ENCODE results near the gene ITPR1. TPM values are rescaled to one million over a fixed set of nuclear protein-coding genes. Genes with fewer than 3 reads are reported as not detected.

The ITPR1 gene
- total and polyA plus RNA-seq, 4 experiments from 2014 or later, result 6.1 to 72.8 (median 44.2) TPM

- POLR2A ChIA-PET (ENCODE audit: partially characterized antibody), result no interaction called here
- Histone ChIP-seq H3K9me3 (ENCODE audit: control insufficient read depth in 1 of 2, low read length in 2 of 2) (no peaks in the 10 kb centered on the region), H3K27me3 (ENCODE audit: insufficient read depth, low read length) (no peaks in the 10 kb centered on the region), H3K4me1 (ENCODE audit: insufficient read depth, low read length) (peaks cover 16% of the 10 kb centered on the region), H3K4me3 (ENCODE audit: low read length in 2 of 2) (no peak overlapping the region), H3K36me3 (ENCODE audit: insufficient read depth, low read length) (peaks cover 9% of the 10 kb centered on the region), H3K27ac (ENCODE audit: low read depth, low read length) (no peak overlapping the region)
- Mint-ChIP-seq H3K4me3 (no peak overlapping the region), H3K27me3 (no peaks in the 10 kb centered on the region), H3K27ac (peak overlapping the region in 4 of 7 donors; percentile 9 to 91 (median 36)), H3K9me3 (peaks cover 0 to 9% (median under 1%) of the 10 kb centered on the region in 8 donors), H3K4me1 (peaks cover 14 to 21% (median 19%) of the 10 kb centered on the region in 4 donors), H3K36me3 (peaks cover 66 to 69% of the 10 kb centered on the region in 2 donors)
- intact Hi-C loops (cut with micrococcal nuclease), result no loop called here
- CTCF ChIA-PET (ENCODE audit: partially characterized antibody), result interaction anchor here (1.5 kb wide), 1 partner anchor 105 kb away, joined by 3 read pairs; no protein-coding TSS in a partner anchor
- DNase-seq, result no peak
Observed at GRCh38 chr3:4817128-4817527, 324.0 kb downstream of the ITPR1 start.

- Histone ChIP-seq H3K4me3 (ENCODE audit: low read length in 2 of 2) (no peak overlapping the region), H3K9me3 (ENCODE audit: control insufficient read depth in 1 of 2, low read length in 2 of 2) (no peaks in the 10 kb centered on the region), H3K36me3 (ENCODE audit: insufficient read depth, low read length) (peaks cover 9% of the 10 kb centered on the region), H3K4me1 (ENCODE audit: insufficient read depth, low read length) (peaks cover 27% of the 10 kb centered on the region), H3K27ac (ENCODE audit: low read depth, low read length) (no peak overlapping the region), H3K27me3 (ENCODE audit: insufficient read depth, low read length) (no peaks in the 10 kb centered on the region)
- DNase-seq, result no peak
- Mint-ChIP-seq H3K27me3 (no peaks in the 10 kb centered on the region), H3K4me1 (peaks cover 20 to 32% (median 29%) of the 10 kb centered on the region in 4 donors), H3K27ac (peak overlapping the region in 6 of 7 donors; percentile 32 to 91 (median 50)), H3K36me3 (peaks cover 58 to 62% of the 10 kb centered on the region in 2 donors), H3K4me3 (no peak overlapping the region), H3K9me3 (peaks cover 0 to 9% (median under 1%) of the 10 kb centered on the region in 8 donors)
- ChIA-PET POLR2A (ENCODE audit: partially characterized antibody) (no interaction called here), CTCF (ENCODE audit: partially characterized antibody) (no interaction called here)
- intact Hi-C loops (cut with micrococcal nuclease), result no loop called here
Observed at GRCh38 chr3:4818164-4818563, 325.0 kb downstream of the ITPR1 start.

DNA sequence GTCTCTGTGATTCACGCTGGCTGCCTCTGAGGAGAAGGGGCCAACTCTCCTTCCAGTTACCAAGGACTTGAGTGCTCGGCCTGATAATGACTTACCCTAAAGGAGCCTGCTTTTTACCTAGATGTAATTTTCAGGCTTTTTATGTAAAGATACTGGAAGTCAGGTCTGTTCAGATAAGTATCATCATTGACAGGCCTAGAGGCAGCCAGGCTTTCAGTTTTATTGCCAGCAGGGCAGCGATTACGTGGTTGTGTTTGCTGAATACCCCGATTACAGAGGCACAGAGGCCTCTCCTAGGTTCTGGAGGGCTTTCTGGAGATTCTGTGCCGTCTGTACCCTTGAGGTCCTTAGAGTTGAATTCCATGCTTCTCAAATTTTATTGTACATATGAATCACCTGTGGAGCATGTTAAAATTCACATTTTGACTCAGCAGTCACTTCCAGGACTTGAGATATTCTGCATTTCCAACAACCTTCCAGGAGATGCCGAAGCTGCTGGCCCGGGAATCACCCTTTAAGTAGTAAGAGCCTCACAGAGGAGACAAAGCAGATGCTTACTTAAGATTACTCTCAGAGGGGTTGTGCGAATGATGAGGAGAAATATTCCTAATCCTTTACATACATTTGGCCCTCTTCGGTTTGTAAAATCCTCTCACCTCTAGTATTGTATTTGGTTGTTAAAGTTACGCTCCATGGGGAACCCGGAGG lies 326.0 kb downstream of the ITPR1 start:
- Mint-ChIP-seq H3K27ac (peak overlapping the region; percentile 26 to 98 (median 95)), H3K27me3 (no peaks in the 10 kb centered on the region), H3K4me1 (peaks cover 28 to 42% (median 39%) of the 10 kb centered on the region in 4 donors), H3K9me3 (peaks cover 0 to 9% (median under 1%) of the 10 kb centered on the region in 8 donors), H3K36me3 (peaks cover 50 to 53% of the 10 kb centered on the region in 2 donors), H3K4me3 (no peak overlapping the region)
- H3K27ac ChIP-seq (ENCODE audit: low read depth, low read length), result no peak overlapping the region
- no peak overlapping the region for H3K4me3 ChIP-seq (ENCODE audit: low read length in 2 of 2)
- POLR2A ChIA-PET (ENCODE audit: partially characterized antibody), result no interaction called here
- H3K4me1 ChIP-seq (ENCODE audit: insufficient read depth, low read length), result peaks cover 36% of the 10 kb centered on the region
- no peak for DNase-seq
- CTCF ChIA-PET (ENCODE audit: partially characterized antibody), result no interaction called here
- H3K9me3 ChIP-seq (ENCODE audit: control insufficient read depth in 1 of 2, low read length in 2 of 2), result no peaks in the 10 kb centered on the region
- no peaks in the 10 kb centered on the region for H3K27me3 ChIP-seq (ENCODE audit: insufficient read depth, low read length)
- peaks cover 9% of the 10 kb centered on the region for H3K36me3 ChIP-seq (ENCODE audit: insufficient read depth, low read length)
- intact Hi-C loops (cut with micrococcal nuclease), result no loop called here

GRCh38 chr3:4819746-4820145 lies 326.6 kb downstream of the ITPR1 start:
- intact Hi-C loops (cut with micrococcal nuclease), result loop anchor here (5.0 kb wide), 1 partner anchor 107 kb away; no protein-coding TSS in a partner anchor
- Histone ChIP-seq H3K9me3 (ENCODE audit: control insufficient read depth in 1 of 2, low read length in 2 of 2) (no peaks in the 10 kb centered on the region), H3K4me1 (ENCODE audit: insufficient read depth, low read length) (peaks cover 42% of the 10 kb centered on the region), H3K27me3 (ENCODE audit: insufficient read depth, low read length) (no peaks in the 10 kb centered on the region), H3K36me3 (ENCODE audit: insufficient read depth, low read length) (peaks cover 9% of the 10 kb centered on the region), H3K27ac (ENCODE audit: low read depth, low read length) (no peak overlapping the region), H3K4me3 (ENCODE audit: low read length in 2 of 2) (no peak overlapping the region)
- Mint-ChIP-seq H3K4me3 (no peak overlapping the region), H3K27me3 (no peaks in the 10 kb centered on the region), H3K9me3 (peaks cover 0 to 9% (median under 1%) of the 10 kb centered on the region in 8 donors), H3K27ac (peak overlapping the region; percentile 91 to 98 (median 96)), H3K4me1 (peaks cover 30 to 48% (median 43%) of the 10 kb centered on the region in 4 donors), H3K36me3 (peaks cover 44 to 50% of the 10 kb centered on the region in 2 donors)
- ChIA-PET CTCF (ENCODE audit: partially characterized antibody) (no interaction called here), POLR2A (ENCODE audit: partially characterized antibody) (no interaction called here)
- no peak for DNase-seq

DNA sequence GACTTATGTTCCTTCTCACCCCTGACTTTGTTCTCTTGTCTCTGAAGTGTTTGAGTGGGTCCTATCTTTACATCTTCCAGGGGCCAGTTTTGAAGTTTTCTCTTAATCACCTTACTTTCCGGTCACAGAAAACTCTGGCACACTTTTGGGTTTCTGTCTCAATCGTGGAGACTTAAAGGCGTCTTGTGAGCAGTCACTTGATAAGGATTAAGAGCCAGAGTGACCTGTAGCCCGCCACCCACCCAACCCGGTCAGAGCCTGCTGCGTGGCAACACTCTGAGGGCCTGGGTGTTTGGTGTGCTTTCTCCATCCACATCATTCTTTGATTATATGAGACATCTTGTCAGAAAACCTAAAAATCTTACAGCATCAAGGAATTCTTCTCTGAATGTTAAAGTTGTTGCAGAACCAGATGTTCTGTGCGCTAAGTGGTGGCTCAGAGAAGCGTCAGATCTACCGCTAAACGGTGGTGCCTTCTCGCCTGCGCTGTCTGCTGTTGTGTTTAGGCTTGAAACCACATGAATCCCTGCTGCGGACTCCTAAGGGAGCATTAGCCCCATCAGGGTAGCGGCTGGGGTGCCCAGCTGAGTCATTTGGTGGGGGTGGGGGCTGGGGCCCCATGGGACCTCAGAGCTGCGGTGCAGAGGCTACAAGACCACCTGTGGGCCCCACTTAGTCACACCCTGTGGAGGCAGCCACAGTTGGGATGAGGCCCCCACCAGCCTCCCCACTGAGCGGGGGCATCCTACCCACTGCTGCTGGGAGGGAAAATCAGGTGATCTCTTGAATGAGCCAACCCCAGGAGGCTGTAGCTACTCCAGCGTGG lies 327.4 kb downstream of the ITPR1 start:
- Mint-ChIP-seq H3K4me1 (peaks cover 34 to 55% (median 50%) of the 10 kb centered on the region in 4 donors), H3K27me3 (no peaks in the 10 kb centered on the region), H3K9me3 (peaks cover 0 to 9% (median under 1%) of the 10 kb centered on the region in 8 donors), H3K36me3 (peaks cover 36 to 43% of the 10 kb centered on the region in 2 donors), H3K27ac (peak overlapping the region; percentile 91 to 98 (median 96)), H3K4me3 (peak overlapping the region in 1 of 8 donors; percentile 51)
- H3K4me1 ChIP-seq (ENCODE audit: insufficient read depth, low read length), result peaks cover 50% of the 10 kb centered on the region
- H3K9me3 ChIP-seq (ENCODE audit: control insufficient read depth in 1 of 2, low read length in 2 of 2), result no peaks in the 10 kb centered on the region
- POLR2A ChIA-PET (ENCODE audit: partially characterized antibody), result interaction anchor here (1.0 to 2.7 kb wide), 6 partner anchors 11 to 205 kb away, joined by 3 to 123 read pairs (median 14); partner anchors contain the start of gene BHLHE40
- CTCF ChIA-PET (ENCODE audit: partially characterized antibody), result interaction anchor here (1.1 to 2.7 kb wide), 8 partner anchors 15 to 207 kb away, joined by 3 to 40 read pairs (median 12); partner anchors contain the start of gene BHLHE40
- peak overlapping the region; percentile 64 for H3K27ac ChIP-seq (ENCODE audit: low read depth, low read length)
- intact Hi-C loops (cut with micrococcal nuclease), result loop anchor here (5.0 kb wide), 1 partner anchor 108 kb away; no protein-coding TSS in a partner anchor
- DNase-seq, result peak in 1 of 5 donors; percentile 56
- H3K4me3 ChIP-seq (ENCODE audit: low read length in 2 of 2), result no peak overlapping the region
- no peaks in the 10 kb centered on the region for H3K27me3 ChIP-seq (ENCODE audit: insufficient read depth, low read length)
- H3K36me3 ChIP-seq (ENCODE audit: insufficient read depth, low read length), result peaks cover 9% of the 10 kb centered on the region

DNA sequence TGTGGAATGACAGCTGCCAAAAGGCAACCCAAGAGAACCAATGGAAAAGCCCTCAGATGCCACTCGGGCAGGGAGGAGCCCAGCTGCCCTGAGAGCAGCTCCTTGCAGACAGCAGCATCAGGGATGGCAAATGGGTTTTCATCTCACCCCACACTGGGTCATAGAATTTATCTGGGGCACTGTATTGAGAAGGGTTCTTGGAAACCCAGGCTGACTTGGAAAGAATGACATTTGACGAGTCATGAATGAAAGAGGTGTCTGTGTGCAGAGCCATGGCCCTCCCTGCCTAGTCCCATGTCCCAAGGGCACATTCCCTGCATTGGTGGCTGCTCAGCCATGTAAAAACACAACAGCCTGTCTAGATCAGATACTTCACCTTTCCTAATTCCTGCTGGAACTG lies 328.2 kb downstream of the ITPR1 start:
- H3K4me3 ChIP-seq (ENCODE audit: low read length in 2 of 2), result no peak overlapping the region
- Mint-ChIP-seq H3K4me3 (peak overlapping the region in 3 of 8 donors; percentile 76 to 82 (median 78)), H3K27me3 (no peaks in the 10 kb centered on the region), H3K36me3 (peaks cover 31 to 40% of the 10 kb centered on the region in 2 donors), H3K27ac (peak overlapping the region; percentile 91 to 98 (median 96)), H3K9me3 (peaks cover 0 to 9% (median under 1%) of the 10 kb centered on the region in 8 donors), H3K4me1 (peaks cover 42 to 64% (median 58%) of the 10 kb centered on the region in 4 donors)
- ChIA-PET POLR2A (ENCODE audit: partially characterized antibody) (interaction anchor here (1.0 to 2.7 kb wide), 14 partner anchors 12 to 368 kb away, joined by 3 to 123 read pairs (median 7); partner anchors contain the start of genes BHLHE40 and ITPR1), CTCF (ENCODE audit: partially characterized antibody) (interaction anchor here (0.7 to 2.7 kb wide), 20 partner anchors 14 to 206 kb away, joined by 3 to 40 read pairs (median 8); partner anchors contain the start of gene BHLHE40)
- peaks cover 9% of the 10 kb centered on the region for H3K36me3 ChIP-seq (ENCODE audit: insufficient read depth, low read length)
- no peaks in the 10 kb centered on the region for H3K27me3 ChIP-seq (ENCODE audit: insufficient read depth, low read length)
- peak in 1 of 5 donors; percentile 64 for DNase-seq
- H3K27ac ChIP-seq (ENCODE audit: low read depth, low read length), result peak overlapping the region; percentile 64
- peaks cover 58% of the 10 kb centered on the region for H3K4me1 ChIP-seq (ENCODE audit: insufficient read depth, low read length)
- no peaks in the 10 kb centered on the region for H3K9me3 ChIP-seq (ENCODE audit: control insufficient read depth in 1 of 2, low read length in 2 of 2)
- intact Hi-C loops (cut with micrococcal nuclease), result loop anchor here (5.0 kb wide), 1 partner anchor 109 kb away; no protein-coding TSS in a partner anchor
